Retina (tissue), 1 donor: Measurements from ENCODE around the gene KDM1A.

Experiments used
- DNase-seq: peaks from one replicate; pipeline ENCODE4 v3.0.0-alpha.2; 2016

KDM1A gene

GRCh38 chr1:23079025-23079424 lies 59.8 kb downstream of the KDM1A start:
- no peak for DNase-seq

GRCh38 chr1:23080885-23081284 lies 61.6 kb downstream of the KDM1A start:
- no peak for DNase-seq

GRCh38 chr1:23081376-23081775 lies 62.1 kb downstream of the KDM1A start:
- DNase-seq = no peak

GRCh38 chr1:23083714-23084480 lies 64.6 kb downstream of the KDM1A start:
- DNase-seq = no peak

- DNase-seq = no peak
These were observed 65.6 kb downstream of the KDM1A start for GRCh38 chr1:23084880-23085279.

GRCh38 chr1:23085696-23086095 lies 66.4 kb downstream of the KDM1A start:
- no peak for DNase-seq

GRCh38 chr1:23088027-23088426 lies 68.8 kb downstream of the KDM1A start:
- DNase-seq = no peak

GRCh38 chr1:23090056-23090455 lies 70.8 kb downstream of the KDM1A start:
- no peak for DNase-seq

- no peak for DNase-seq
These were observed 72.3 kb downstream of the KDM1A start for GRCh38 chr1:23091545-23091944.

- no peak for DNase-seq
These were observed 73.2 kb downstream of the KDM1A start for GRCh38 chr1:23092447-23092846.

- no peak for DNase-seq
These were observed 78.0 kb downstream of the KDM1A start for GRCh38 chr1:23097316-23097715.

- peak; percentile 73 for DNase-seq
These were observed 79.3 kb downstream of the KDM1A start for GRCh38 chr1:23098463-23099170.

- no peak for DNase-seq
These were observed 79.9 kb downstream of the KDM1A start for GRCh38 chr1:23099171-23099536.

- peak; percentile 47 for DNase-seq
These were observed 80.9 kb downstream of the KDM1A start for GRCh38 chr1:23100074-23100748.

- DNase-seq = no peak
These were observed 82.0 kb downstream of the KDM1A start for GRCh38 chr1:23101101-23101827.

- DNase-seq = no peak
These were observed 82.6 kb downstream of the KDM1A start for GRCh38 chr1:23101887-23102286.

GRCh38 chr1:23102289-23102688 lies 83.0 kb downstream of the KDM1A start:
- DNase-seq = no peak

GRCh38 chr1:23103001-23103889 lies 84.0 kb downstream of the KDM1A start:
- no peak for DNase-seq

- no peak for DNase-seq
These were observed 89.8 kb downstream of the KDM1A start for GRCh38 chr1:23108918-23109533.

GRCh38 chr1:23110391-23110790 lies 91.1 kb downstream of the KDM1A start:
- DNase-seq = no peak
